ENCODE measurements around the gene PAX2.

GRCh38 chr10:100826983-100827818 is 81.8 kb downstream of the PAX2 start:
- no peak for TF ChIP-seq CTCF (IDR thresholded peaks at IDR 0.05; ENCODE audit: insufficient read depth, low read depth, low read length)
- TF ChIP-seq EZH2 (IDR thresholded peaks at IDR 0.05; ENCODE audit: insufficient read depth, low read length) = peak; percentile 95

Measured in astrocyte (in vitro differentiated cells and primary cell).